Measurements from ENCODE around the gene REM2. TPM values are rescaled to one million over a fixed set of nuclear protein-coding genes. Genes with fewer than 3 reads are reported as not detected.

Gene REM2
- total and polyA plus RNA-seq, 4 experiments from 2014 or later = 0.55 to 4.6 (median 2.9) TPM

DNA sequence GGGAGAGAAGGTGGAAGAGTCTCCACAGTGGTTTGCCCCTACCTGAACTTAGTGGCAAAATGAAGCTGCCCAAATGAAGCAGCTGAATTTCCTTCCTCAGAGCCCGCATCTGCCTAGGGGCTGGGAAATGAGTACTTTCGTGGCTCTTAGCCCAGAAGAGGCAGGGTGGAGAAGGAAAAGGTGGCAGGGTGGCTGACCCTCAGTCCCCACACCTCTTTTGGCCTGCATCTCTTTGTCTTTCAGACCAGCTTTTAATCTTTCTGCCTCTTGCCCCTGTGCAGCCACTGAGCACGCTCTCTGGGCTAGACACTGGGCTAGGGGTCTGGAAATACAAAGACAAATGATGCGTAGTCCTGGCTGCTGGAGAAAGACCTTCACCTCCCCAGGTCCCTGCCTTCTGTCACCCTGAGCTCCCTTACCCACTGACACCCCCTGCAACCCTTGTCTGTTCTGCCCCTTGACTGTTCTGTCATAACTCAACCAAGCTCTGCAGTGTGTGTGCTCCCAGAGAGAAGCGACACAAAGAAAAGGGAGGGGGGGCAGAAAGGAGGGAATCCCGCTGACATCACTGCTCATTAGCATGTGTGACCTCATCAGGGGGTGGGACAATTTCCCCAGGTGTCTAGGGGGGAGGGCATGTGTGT is 371 bp upstream of the REM2 start:
- no peak overlapping the region for H3K4me3 ChIP-seq (ENCODE audit: low read length in 2 of 2)
- H3K4me1 ChIP-seq (ENCODE audit: insufficient read depth, low read length) = peaks cover 30% of the 10 kb centered on the region
- Mint-ChIP-seq H3K36me3 (peaks cover 15 to 23% of the 10 kb centered on the region in 2 donors), H3K27me3 (no peaks in the 10 kb centered on the region), H3K9me3 (peaks cover 0 to 3% (median 0%) of the 10 kb centered on the region in 8 donors), H3K4me3 (peak overlapping the region in 1 of 8 donors; percentile 36), H3K27ac (peak overlapping the region in 6 of 7 donors; percentile 6 to 72 (median 38)), H3K4me1 (peaks cover 23 to 63% (median 38%) of the 10 kb centered on the region in 4 donors)
- POLR2A ChIA-PET (ENCODE audit: partially characterized antibody) = interaction anchor here (0.7 to 10.8 kb wide), 6 partner anchors 8 to 52 kb away, joined by 3 to 208 read pairs (median 10); partner anchors contain the start of genes LRP10 and RBM23
- CTCF ChIA-PET (ENCODE audit: partially characterized antibody) = interaction anchor here (0.6 to 11.4 kb wide), 9 partner anchors 10 to 293 kb away, joined by 3 to 191 read pairs (median 5); partner anchors contain the start of genes AJUBA, DAD1 and LRP10
- H3K27me3 ChIP-seq (ENCODE audit: insufficient read depth, low read length) = no peaks in the 10 kb centered on the region
- H3K9me3 ChIP-seq (ENCODE audit: control insufficient read depth in 1 of 2, low read length in 2 of 2) = no peaks in the 10 kb centered on the region
- intact Hi-C loops (cut with micrococcal nuclease) = no loop called here
- H3K27ac ChIP-seq (ENCODE audit: low read depth, low read length) = no peak overlapping the region
- DNase-seq = peak in 3 of 5 donors; percentile 29 to 72 (median 37)
- peaks cover 16% of the 10 kb centered on the region for H3K36me3 ChIP-seq (ENCODE audit: insufficient read depth, low read length)

DNA sequence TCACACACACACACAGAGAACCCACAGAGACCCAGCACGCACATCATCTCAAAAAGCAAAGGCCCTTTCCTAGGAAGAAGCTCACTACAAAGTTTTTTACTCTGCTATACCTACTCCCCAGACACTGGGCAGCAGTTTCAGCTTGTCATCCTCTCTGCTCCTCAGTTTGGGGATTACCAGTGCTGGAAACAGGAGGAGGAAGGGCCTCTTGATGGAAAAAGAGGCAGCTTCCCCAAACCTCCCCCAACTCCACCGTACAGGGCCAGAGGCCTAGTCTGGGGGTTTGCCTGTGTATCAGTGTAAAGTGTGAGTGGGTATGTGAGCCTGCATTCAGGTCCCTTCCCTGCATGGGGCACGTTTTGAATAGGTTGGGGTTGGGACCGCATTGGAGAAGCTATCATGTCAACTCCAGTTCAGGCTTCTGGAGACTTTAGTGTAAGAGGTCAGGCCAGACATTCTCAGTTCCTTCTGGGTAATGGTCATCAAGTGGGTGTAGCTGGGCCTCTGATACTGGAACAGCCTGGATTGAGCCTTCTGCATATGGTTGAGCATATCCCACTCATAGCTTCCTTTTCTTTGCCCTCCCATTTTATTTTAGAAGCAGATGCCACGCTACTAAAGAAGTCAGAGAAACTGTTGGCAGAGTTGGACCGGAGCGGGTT is 1.2 kb downstream of the REM2 start:
- peaks cover 4% of the 10 kb centered on the region for H3K36me3 ChIP-seq (ENCODE audit: insufficient read depth, low read length)
- peak overlapping the region; percentile 66 to 95 (median 77) for H3K27ac Mint-ChIP-seq
- peaks cover 28 to 72% (median 48%) of the 10 kb centered on the region in 4 donors for H3K4me1 Mint-ChIP-seq
- H3K9me3 ChIP-seq (ENCODE audit: control insufficient read depth in 1 of 2, low read length in 2 of 2) = no peaks in the 10 kb centered on the region
- no peaks in the 10 kb centered on the region for H3K27me3 Mint-ChIP-seq
- DNase-seq = no peak
- H3K4me1 ChIP-seq (ENCODE audit: insufficient read depth, low read length) = peaks cover 46% of the 10 kb centered on the region
- no peak overlapping the region for H3K4me3 ChIP-seq (ENCODE audit: low read length in 2 of 2)
- intact Hi-C loops (cut with micrococcal nuclease) = no loop called here
- ChIA-PET CTCF (ENCODE audit: partially characterized antibody) (interaction anchor here (9.8 to 11.4 kb wide), 2 partner anchors 12 to 15 kb away, joined by 84 to 191 read pairs; partner anchors contain the start of gene LRP10), POLR2A (ENCODE audit: partially characterized antibody) (interaction anchor here (0.6 to 10.8 kb wide), 8 partner anchors 12 to 296 kb away, joined by 3 to 208 read pairs (median 7); partner anchors contain the start of genes LRP10, PRMT5 and RBM23)
- peaks cover 0 to 3% (median 0%) of the 10 kb centered on the region in 8 donors for H3K9me3 Mint-ChIP-seq
- H3K4me3 Mint-ChIP-seq = peak overlapping the region in 1 of 8 donors; percentile 1
- peaks cover 4 to 8% of the 10 kb centered on the region in 2 donors for H3K36me3 Mint-ChIP-seq
- no peaks in the 10 kb centered on the region for H3K27me3 ChIP-seq (ENCODE audit: insufficient read depth, low read length)
- no peak overlapping the region for H3K27ac ChIP-seq (ENCODE audit: low read depth, low read length)

DNA sequence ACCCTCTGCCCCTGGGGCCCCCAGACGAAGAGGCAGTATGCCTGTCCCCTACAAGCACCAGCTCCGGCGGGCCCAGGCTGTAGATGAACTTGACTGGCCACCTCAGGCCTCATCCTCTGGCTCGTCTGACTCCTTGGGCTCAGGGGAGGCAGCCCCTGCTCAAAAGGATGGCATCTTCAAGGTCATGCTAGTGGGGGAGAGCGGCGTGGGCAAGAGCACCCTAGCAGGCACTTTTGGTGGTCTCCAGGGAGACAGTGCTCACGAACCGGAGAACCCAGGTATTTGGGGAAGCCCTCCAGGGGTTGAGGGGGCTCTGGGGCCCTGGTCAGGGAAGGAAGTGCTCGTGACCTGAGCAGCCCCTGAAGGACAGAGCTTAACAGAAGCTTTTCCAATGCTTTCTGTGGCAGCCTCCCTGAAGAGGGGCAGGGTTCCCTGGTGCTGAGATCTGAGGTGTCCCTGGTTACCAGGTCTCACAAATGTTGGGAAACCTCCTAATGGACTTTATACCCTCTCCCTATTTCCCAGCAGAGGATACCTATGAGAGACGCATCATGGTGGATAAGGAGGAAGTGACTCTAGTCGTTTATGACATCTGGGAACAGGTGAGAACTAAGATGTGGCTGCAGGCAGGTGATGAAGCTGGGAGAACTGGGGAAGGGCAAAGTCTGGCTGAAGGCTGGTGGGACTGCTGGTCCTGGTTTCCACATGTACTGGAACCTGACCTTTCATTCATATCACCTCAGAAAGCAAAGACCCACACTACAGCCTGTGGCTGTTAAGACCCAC is 1.9 kb downstream of the REM2 start:
- Mint-ChIP-seq H3K27ac (peak overlapping the region in 6 of 7 donors; percentile 20 to 95 (median 64)), H3K4me3 (peak overlapping the region in 5 of 8 donors; percentile 4 to 54 (median 33))

DNA sequence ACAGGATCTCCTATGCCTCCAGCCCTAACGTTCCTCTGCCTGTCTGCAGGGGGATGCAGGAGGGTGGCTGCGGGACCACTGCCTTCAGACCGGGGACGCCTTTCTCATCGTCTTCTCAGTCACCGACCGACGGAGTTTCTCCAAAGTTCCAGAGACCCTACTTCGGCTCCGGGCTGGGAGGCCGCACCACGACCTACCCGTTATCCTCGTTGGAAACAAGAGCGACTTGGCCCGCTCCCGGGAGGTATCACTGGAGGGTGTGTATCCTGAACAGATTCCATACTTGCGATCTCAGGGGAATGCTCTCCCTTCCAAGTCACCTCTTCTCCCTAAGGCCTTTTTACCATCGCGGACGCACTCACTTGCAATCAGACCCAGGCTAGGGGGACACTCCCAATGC is 3.0 kb downstream of the REM2 start:
- peak overlapping the region; percentile 15 to 95 (median 89) for H3K27ac Mint-ChIP-seq
- peaks cover 0 to 2% (median 0%) of the 10 kb centered on the region in 8 donors for H3K9me3 Mint-ChIP-seq
- POLR2A ChIA-PET (ENCODE audit: partially characterized antibody) = interaction anchor here (0.9 to 10.8 kb wide), 16 partner anchors 8 to 345 kb away, joined by 3 to 208 read pairs (median 8); partner anchors contain the start of genes ACIN1, C14orf119, LRP10 and MRPL52
- no peaks in the 10 kb centered on the region for H3K27me3 Mint-ChIP-seq
- CTCF ChIA-PET (ENCODE audit: partially characterized antibody) = interaction anchor here (1.0 to 11.4 kb wide), 12 partner anchors 8 to 316 kb away, joined by 3 to 191 read pairs (median 6); partner anchors contain the start of gene LRP10
- peaks cover 6 to 8% of the 10 kb centered on the region in 2 donors for H3K36me3 Mint-ChIP-seq
- Histone ChIP-seq H3K36me3 (ENCODE audit: insufficient read depth, low read length) (no peaks in the 10 kb centered on the region), H3K27me3 (ENCODE audit: insufficient read depth, low read length) (no peaks in the 10 kb centered on the region), H3K4me1 (ENCODE audit: insufficient read depth, low read length) (peaks cover 57% of the 10 kb centered on the region), H3K4me3 (ENCODE audit: low read length in 2 of 2) (no peak overlapping the region), H3K27ac (ENCODE audit: low read depth, low read length) (peak overlapping the region; percentile 68), H3K9me3 (ENCODE audit: control insufficient read depth in 1 of 2, low read length in 2 of 2) (no peaks in the 10 kb centered on the region)
- DNase-seq = no peak
- H3K4me3 Mint-ChIP-seq = peak overlapping the region; percentile 67 to 97 (median 78)
- intact Hi-C loops (cut with micrococcal nuclease) = loop anchor here (2.0 kb wide), 1 partner anchor 43 kb away; the partner anchor contains the start of gene PRMT5
- peaks cover 36 to 85% (median 60%) of the 10 kb centered on the region in 4 donors for H3K4me1 Mint-ChIP-seq

More for the DNA sequence above, 1.9 kb downstream of the REM2 start:
- Histone ChIP-seq H3K36me3 (ENCODE audit: insufficient read depth, low read length) (no peaks in the 10 kb centered on the region), H3K9me3 (ENCODE audit: control insufficient read depth in 1 of 2, low read length in 2 of 2) (no peaks in the 10 kb centered on the region), H3K27me3 (ENCODE audit: insufficient read depth, low read length) (no peaks in the 10 kb centered on the region), H3K27ac (ENCODE audit: low read depth, low read length) (no peak overlapping the region), H3K4me3 (ENCODE audit: low read length in 2 of 2) (no peak overlapping the region), H3K4me1 (ENCODE audit: insufficient read depth, low read length) (peaks cover 53% of the 10 kb centered on the region)
- Mint-ChIP-seq H3K4me1 (peaks cover 30 to 79% (median 54%) of the 10 kb centered on the region in 4 donors), H3K36me3 (peaks cover 1 to 2% of the 10 kb centered on the region in 2 donors), H3K9me3 (peaks cover 0 to 2% (median 0%) of the 10 kb centered on the region in 8 donors), H3K27me3 (no peaks in the 10 kb centered on the region)
- ChIA-PET CTCF (ENCODE audit: partially characterized antibody) (interaction anchor here (1.5 to 11.4 kb wide), 9 partner anchors 12 to 62 kb away, joined by 3 to 191 read pairs (median 9); partner anchors contain the start of gene LRP10), POLR2A (ENCODE audit: partially characterized antibody) (interaction anchor here (0.6 to 10.8 kb wide), 9 partner anchors 11 to 334 kb away, joined by 3 to 208 read pairs (median 8); partner anchors contain the start of genes LRP10, PRMT5 and RBM23)
- no peak for DNase-seq
- intact Hi-C loops (cut with micrococcal nuclease) = no loop called here

DNA sequence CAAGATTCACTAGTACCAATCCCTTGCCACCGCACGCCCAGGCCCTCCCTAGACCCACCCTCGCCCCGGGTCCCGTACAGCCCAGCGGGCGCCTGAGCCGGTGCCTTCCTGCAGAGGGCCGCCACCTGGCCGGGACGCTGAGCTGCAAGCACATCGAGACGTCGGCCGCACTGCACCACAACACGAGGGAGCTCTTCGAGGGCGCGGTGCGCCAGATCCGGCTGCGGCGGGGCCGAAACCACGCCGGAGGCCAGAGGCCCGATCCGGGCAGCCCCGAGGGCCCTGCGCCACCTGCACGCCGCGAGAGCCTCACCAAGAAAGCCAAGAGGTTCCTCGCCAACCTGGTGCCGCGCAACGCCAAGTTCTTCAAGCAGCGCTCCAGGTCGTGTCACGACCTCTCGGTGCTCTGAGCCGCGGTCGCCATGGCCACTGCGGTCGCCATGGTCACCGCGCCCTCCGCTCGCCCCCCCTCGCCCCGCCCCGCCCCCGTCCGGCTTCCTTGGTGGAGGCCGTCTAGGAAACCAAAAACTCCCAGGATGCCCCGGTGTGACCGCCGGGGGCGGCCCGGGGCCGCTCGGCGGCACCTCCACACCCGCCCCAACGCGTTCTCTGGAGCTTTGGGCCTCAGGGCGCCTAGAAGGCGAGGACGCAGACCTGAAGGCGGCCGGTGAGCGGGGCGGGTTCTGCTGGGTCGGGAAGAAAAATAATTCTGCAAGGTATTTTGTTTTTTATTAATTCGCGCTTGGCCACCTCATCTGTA is 3.7 kb downstream of the REM2 start:
- DNase-seq = peak; percentile 73 to 85 (median 78)
- H3K9me3 Mint-ChIP-seq = peaks cover 0 to 2% (median 0%) of the 10 kb centered on the region in 8 donors
- ChIA-PET POLR2A (ENCODE audit: partially characterized antibody) (interaction anchor here (0.6 to 10.8 kb wide), 21 partner anchors 9 to 890 kb away, joined by 3 to 208 read pairs (median 6); partner anchors contain the start of genes ACIN1, C14orf119, DAD1 and LRP10), CTCF (ENCODE audit: partially characterized antibody) (interaction anchor here (0.5 to 11.4 kb wide), 14 partner anchors 9 to 317 kb away, joined by 3 to 191 read pairs (median 6); partner anchors contain the start of genes LRP10 and MRPL52)
- H3K27ac ChIP-seq (ENCODE audit: low read depth, low read length) = peak overlapping the region; percentile 68
- peak overlapping the region; percentile 93 to 99 (median 97) for H3K27ac Mint-ChIP-seq
- peaks cover 34 to 85% (median 59%) of the 10 kb centered on the region in 4 donors for H3K4me1 Mint-ChIP-seq
- no peaks in the 10 kb centered on the region for H3K9me3 ChIP-seq (ENCODE audit: control insufficient read depth in 1 of 2, low read length in 2 of 2)
- no peaks in the 10 kb centered on the region for H3K27me3 Mint-ChIP-seq
- H3K36me3 ChIP-seq (ENCODE audit: insufficient read depth, low read length) = no peaks in the 10 kb centered on the region
- H3K4me1 ChIP-seq (ENCODE audit: insufficient read depth, low read length) = peaks cover 57% of the 10 kb centered on the region
- intact Hi-C loops (cut with micrococcal nuclease) = loop anchor here (1.0 to 2.0 kb wide), 5 partner anchors 14 to 57 kb away; partner anchors contain the start of genes LRP10, MRPL52, PRMT5 and RBM23
- H3K36me3 Mint-ChIP-seq = peaks cover 6 to 8% of the 10 kb centered on the region in 2 donors
- peak overlapping the region; percentile 24 to 30 for H3K4me3 ChIP-seq (ENCODE audit: low read length in 2 of 2)
- no peaks in the 10 kb centered on the region for H3K27me3 ChIP-seq (ENCODE audit: insufficient read depth, low read length)
- peak overlapping the region; percentile 87 to 97 (median 94) for H3K4me3 Mint-ChIP-seq
